HepG2 (cell line): ENCODE results near the gene RPS10. TPM values are rescaled to one million over a fixed set of nuclear protein-coding genes. Genes with fewer than 3 reads are reported as not detected.

Experiments
- CBFB ChIP-seq: sonication (generic); formaldehyde crosslinking; IDR thresholded peaks from 2 replicates; pipeline ENCODE4 v1.4.0; 2020; ENCODE audit warnings: missing genetic modification reagents
- DMAP1 ChIP-seq: IDR thresholded peaks from 2 replicates; pipeline ENCODE4 v1.6.1; 2016
- IRF2 ChIP-seq: IDR thresholded peaks from 2 replicates; pipeline ENCODE4 v1.6.1; 2018; ENCODE audit warnings: missing genetic modification reagents, missing compliant biosample characterization
- KLF11 ChIP-seq: IDR thresholded peaks from 2 replicates; pipeline ENCODE4 v1.6.1; 2016; ENCODE audit warnings: missing compliant biosample characterization
- MED13 ChIP-seq: sonication (generic); formaldehyde crosslinking; IDR thresholded peaks from 2 replicates; pipeline ENCODE4 v1.5.0; 2020; ENCODE audit warnings: missing genetic modification reagents
- NFYB ChIP-seq: sonication (generic); formaldehyde crosslinking; IDR thresholded peaks from 2 replicates; pipeline ENCODE4 v1.4.0; 2020; ENCODE audit warnings: missing genetic modification reagents
- REL ChIP-seq: sonication (generic); formaldehyde crosslinking; conservative IDR thresholded peaks from 2 replicates; pipeline ENCODE4 v1.8.0; 2022; ENCODE audit warnings: mild to moderate bottlenecking, missing genetic modification reagents, moderate library complexity
- RELA ChIP-seq: sonication (generic); formaldehyde crosslinking; IDR thresholded peaks from 2 replicates; pipeline ENCODE4 v1.4.0; 2020; ENCODE audit warnings: missing genetic modification reagents
- SMC3 ChIP-seq: IDR thresholded peaks from 2 replicates; pipeline ENCODE4 v1.6.1; 2011; ENCODE audit warnings: low read length, improper control_type of control experiment
- SNAPC2 ChIP-seq: sonication (generic); formaldehyde crosslinking; IDR thresholded peaks from 2 replicates; pipeline ENCODE4 v1.8.1; 2022; ENCODE audit warnings: mild to moderate bottlenecking, missing genetic modification reagents
- TGIF2 ChIP-seq: IDR thresholded peaks from 2 replicates; pipeline ENCODE4 v1.6.1; 2016; ENCODE audit warnings: control low read depth, missing compliant biosample characterization
- THAP11 ChIP-seq: IDR thresholded peaks from 2 replicates; pipeline ENCODE4 v1.6.1; 2016; ENCODE audit warnings: missing biosample characterization, missing genetic modification reagents
- ZFYVE20 ChIP-seq: sonication (generic); formaldehyde crosslinking; IDR thresholded peaks from 2 replicates; pipeline ENCODE4 v1.8.0; 2023; ENCODE audit warnings: low read depth, mild to moderate bottlenecking, moderate library complexity, missing genetic modification reagents, borderline replicate concordance
- ZNF230 ChIP-seq: sonication (generic); formaldehyde crosslinking; IDR thresholded peaks from 2 replicates; pipeline ENCODE4 v1.4.0; 2020; ENCODE audit warnings: mild to moderate bottlenecking, missing genetic modification reagents
- ZNF3 ChIP-seq: IDR thresholded peaks from 2 replicates; pipeline ENCODE4 v1.7.0; 2017; ENCODE audit warnings: inconsistent platforms
- ZNF720 ChIP-seq: sonication (generic); formaldehyde crosslinking; IDR thresholded peaks from 2 replicates; pipeline ENCODE4 v1.4.0; 2020; ENCODE audit warnings: missing genetic modification reagents
- polyA plus RNA-seq, 8 experiments: library from polyadenylated mRNA; depleted of rRNA in 3 of 8; stranded (reverse) in 7 of 8; unstranded in 1 of 8; fragments of >200 nt; fragmentation: Illumina TruSeq in 4 of 8; extraction: Trizol in 4 of 8; gene quantifications; 2 replicates each; pipeline versions ENCODE4 v1.2.1 to v1.2.3, GENCODE V29; 2011 to 2016; ENCODE audit warnings: low read depth in 4 of 8, missing spikeins in 1 of 8, mixed read lengths in 1 of 8; ENCODE audit not compliant: insufficient read depth in 1 of 8
- total RNA-seq, 5 experiments: library from RNA; depleted of rRNA; stranded (reverse); fragments of >200 nt; fragmentation: Illumina TruSeq; extraction: Trizol; gene quantifications; 2 replicates each; pipeline ENCODE4 v1.2.3, GENCODE V29; 2016; ENCODE audit warnings: low read depth in 1 of 5
- TF ChIP-seq, protein P1 (sequence below): sonication (generic); formaldehyde crosslinking; IDR thresholded peaks from 2 replicates; pipeline ENCODE4 v1.8.1; 2023; ENCODE audit warnings: mild to moderate bottlenecking, inconsistent platforms, moderate library complexity, missing genetic modification reagents, borderline replicate concordance
- TF ChIP-seq, protein P2 (sequence below): sonication (generic); formaldehyde crosslinking; conservative IDR thresholded peaks from 2 replicates; pipeline ENCODE4 v1.4.0; 2020; ENCODE audit warnings: missing genetic modification reagents
- TF ChIP-seq, protein P3 (sequence below): sonication (generic); formaldehyde crosslinking; IDR thresholded peaks from 2 replicates; pipeline ENCODE4 v1.5.0; 2020; ENCODE audit warnings: mild to moderate bottlenecking, missing genetic modification reagents, borderline replicate concordance

Gene RPS10
- total and polyA plus RNA-seq, 2 of the 13 experiments (the other 11 are each of a cell fraction or from before 2014, with no cell fraction given) = 2,909 to 4,648 TPM

DNA sequence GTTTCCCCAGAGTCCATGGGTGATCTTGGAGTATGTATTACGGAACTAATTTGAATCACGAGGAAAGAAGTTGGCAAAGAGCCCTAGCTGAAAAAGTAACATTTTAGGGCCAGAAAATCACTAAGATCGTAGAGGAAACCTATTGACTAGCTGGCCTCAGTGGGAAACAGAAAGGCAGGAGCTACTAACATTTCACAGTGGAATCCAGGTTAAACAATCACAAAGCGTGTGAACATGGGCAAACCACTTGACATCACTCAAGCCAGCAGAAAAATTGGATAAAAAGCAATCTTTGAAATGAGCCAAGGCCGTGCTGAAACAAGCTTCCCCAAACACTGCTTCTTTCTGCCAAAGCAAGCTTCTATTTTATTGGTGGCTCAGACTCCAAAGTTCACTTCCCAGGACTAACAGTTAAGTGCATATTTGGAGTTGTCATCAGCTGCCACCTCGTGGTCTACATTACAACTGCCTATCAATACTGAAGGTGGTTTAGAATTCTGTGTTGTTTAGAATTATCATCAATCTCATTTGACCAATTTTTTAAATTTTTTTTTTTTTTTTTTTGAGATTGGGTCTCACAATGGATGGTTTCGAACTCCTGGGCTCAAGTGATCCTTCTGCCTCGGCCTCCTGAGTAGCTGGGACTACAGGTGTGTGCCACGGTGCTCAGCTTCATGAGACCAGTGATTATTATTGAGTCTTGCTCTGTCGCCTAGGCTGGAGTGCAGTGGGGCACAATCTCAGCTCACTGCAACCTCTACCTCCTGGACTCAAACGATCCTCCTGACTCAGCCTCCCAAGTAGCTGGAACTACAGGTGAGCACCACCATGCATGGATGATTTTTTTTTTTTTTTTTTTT is 10.6 kb downstream of the RPS10 start (continued):
- TF ChIP-seq, protein P1, sequence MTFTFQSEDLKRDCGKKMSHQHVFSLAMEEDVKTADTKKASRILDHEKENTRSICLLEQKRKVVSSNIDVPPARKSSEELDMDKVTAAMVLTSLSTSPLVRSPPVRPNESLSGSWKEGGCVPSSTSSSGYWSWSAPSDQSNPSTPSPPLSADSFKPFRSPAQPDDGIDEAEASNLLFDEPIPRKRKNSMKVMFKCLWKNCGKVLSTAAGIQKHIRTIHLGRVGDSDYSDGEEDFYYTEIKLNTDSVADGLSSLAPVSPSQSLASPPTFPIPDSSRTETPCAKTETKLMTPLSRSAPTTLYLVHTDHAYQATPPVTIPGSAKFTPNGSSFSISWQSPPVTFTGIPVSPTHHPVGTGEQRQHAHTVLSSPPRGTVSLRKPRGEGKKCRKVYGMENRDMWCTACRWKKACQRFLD (CRISPR knock-in tag) = no peak
- no peak for TF ChIP-seq TGIF2 (CRISPR knock-in tag)
- TF ChIP-seq ZNF230 (CRISPR knock-in tag) = no peak
- TF ChIP-seq THAP11 = peak; percentile 57; the same call in 1 of the 2 replicates
- TF ChIP-seq KLF11 = 0 out of 2 replicates have a peak, but pooled peaks have one; percentile 51
- TF ChIP-seq ZNF3 (CRISPR knock-in tag) = peak; percentile 26; the same call in 1 of the 2 replicates
- TF ChIP-seq SMC3 = peak; percentile 97
- TF ChIP-seq, protein P2, sequence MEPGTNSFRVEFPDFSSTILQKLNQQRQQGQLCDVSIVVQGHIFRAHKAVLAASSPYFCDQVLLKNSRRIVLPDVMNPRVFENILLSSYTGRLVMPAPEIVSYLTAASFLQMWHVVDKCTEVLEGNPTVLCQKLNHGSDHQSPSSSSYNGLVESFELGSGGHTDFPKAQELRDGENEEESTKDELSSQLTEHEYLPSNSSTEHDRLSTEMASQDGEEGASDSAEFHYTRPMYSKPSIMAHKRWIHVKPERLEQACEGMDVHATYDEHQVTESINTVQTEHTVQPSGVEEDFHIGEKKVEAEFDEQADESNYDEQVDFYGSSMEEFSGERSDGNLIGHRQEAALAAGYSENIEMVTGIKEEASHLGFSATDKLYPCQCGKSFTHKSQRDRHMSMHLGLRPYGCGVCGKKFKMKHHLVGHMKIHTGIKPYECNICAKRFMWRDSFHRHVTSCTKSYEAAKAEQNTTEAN = no peak
- TF ChIP-seq, protein P3, sequence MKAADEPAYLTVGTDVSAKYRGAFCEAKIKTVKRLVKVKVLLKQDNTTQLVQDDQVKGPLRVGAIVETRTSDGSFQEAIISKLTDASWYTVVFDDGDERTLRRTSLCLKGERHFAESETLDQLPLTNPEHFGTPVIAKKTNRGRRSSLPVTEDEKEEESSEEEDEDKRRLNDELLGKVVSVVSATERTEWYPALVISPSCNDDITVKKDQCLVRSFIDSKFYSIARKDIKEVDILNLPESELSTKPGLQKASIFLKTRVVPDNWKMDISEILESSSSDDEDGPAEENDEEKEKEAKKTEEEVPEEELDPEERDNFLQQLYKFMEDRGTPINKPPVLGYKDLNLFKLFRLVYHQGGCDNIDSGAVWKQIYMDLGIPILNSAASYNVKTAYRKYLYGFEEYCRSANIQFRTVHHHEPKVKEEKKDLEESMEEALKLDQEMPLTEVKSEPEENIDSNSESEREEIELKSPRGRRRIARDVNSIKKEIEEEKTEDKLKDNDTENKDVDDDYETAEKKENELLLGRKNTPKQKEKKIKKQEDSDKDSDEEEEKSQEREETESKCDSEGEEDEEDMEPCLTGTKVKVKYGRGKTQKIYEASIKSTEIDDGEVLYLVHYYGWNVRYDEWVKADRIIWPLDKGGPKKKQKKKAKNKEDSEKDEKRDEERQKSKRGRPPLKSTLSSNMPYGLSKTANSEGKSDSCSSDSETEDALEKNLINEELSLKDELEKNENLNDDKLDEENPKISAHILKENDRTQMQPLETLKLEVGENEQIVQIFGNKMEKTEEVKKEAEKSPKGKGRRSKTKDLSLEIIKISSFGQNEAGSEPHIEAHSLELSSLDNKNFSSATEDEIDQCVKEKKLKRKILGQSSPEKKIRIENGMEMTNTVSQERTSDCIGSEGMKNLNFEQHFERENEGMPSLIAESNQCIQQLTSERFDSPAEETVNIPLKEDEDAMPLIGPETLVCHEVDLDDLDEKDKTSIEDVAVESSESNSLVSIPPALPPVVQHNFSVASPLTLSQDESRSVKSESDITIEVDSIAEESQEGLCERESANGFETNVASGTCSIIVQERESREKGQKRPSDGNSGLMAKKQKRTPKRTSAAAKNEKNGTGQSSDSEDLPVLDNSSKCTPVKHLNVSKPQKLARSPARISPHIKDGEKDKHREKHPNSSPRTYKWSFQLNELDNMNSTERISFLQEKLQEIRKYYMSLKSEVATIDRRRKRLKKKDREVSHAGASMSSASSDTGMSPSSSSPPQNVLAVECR = peak; percentile 38; the same call in 1 of the 2 replicates
- no peak for TF ChIP-seq MED13 (CRISPR knock-in tag)
- peak; percentile 74 for TF ChIP-seq IRF2 (CRISPR knock-in tag)
- TF ChIP-seq ZFYVE20 = no peak
- TF ChIP-seq SNAPC2 (CRISPR knock-in tag) = 0 out of 2 replicates have a peak, but pooled peaks have one; percentile 29
- TF ChIP-seq ZNF720 (CRISPR knock-in tag) = no peak
- TF ChIP-seq RELA (CRISPR knock-in tag) = no peak
- TF ChIP-seq REL (CRISPR knock-in tag) = no peak
- 0 out of 2 replicates have a peak, but pooled peaks have one; percentile 45 for TF ChIP-seq DMAP1 (CRISPR knock-in tag)
- peak; percentile 33 for TF ChIP-seq NFYB (CRISPR knock-in tag)
- no peak; the same call in 1 of the 2 replicates for TF ChIP-seq CBFB
